GM12878 (cell line): Measurements from ENCODE around the gene SLC39A2. TPM values are rescaled to one million over a fixed set of nuclear protein-coding genes. Genes with fewer than 3 reads are reported as not detected.

Experiments used
- ATAC-seq: fragments of 200-7000 bp; cut with Tn5 transposase; 3 replicates; pipeline ENCODE4 v1.9.1; 2020; ENCODE audit warnings: mild to moderate bottlenecking, moderate library complexity
- BruUV-seq: library from RNA; stranded (reverse); fragments of 400-500 nt; replicated peaks from 2 replicates; lab custom pipeline; 2021; lab: Mats Ljungman, UMichigan
- CTCF ChIA-PET: fragments of 300-600 bp; sonication (Branson Sonifier 250); formaldehyde crosslinking; extraction: SDS; loops from one replicate; lab custom pipeline; 2021; ENCODE audit warnings: inconsistent platforms; lab: Yijun Ruan, JAX
- POLR2A ChIA-PET: fragments of 350-600 bp; formaldehyde crosslinking; extraction: SDS; loops from one replicate; lab custom pipeline; 2021; ENCODE audit warnings: inconsistent platforms; lab: Charles Lee
- RAD21 ChIA-PET: fragments of 300-600 bp; sonication (Branson Sonifier 250); formaldehyde crosslinking; loops from one replicate; lab custom pipeline; 2023; ENCODE audit warnings: antibody characterized with exemption; ENCODE audit not compliant: unreplicated experiment; lab: Charles Lee
- SMC1A ChIA-PET: fragments of 300-600 bp; sonication (Branson Sonifier 250); formaldehyde crosslinking; loops from one replicate; lab custom pipeline; 2023; ENCODE audit not compliant: unreplicated experiment, uncharacterized antibody; lab: Charles Lee
- DNase-seq: peaks from one replicate; pipeline ENCODE4 v3.0.0-alpha.2; 2011; ENCODE audit warnings: low read depth, low spot score
- FAIRE-seq: peaks from 3 replicates; lab custom pipeline; 2011; peaks lifted over from hg19 to GRCh38; lab: Jason Lieb, UNC
- H2AFZ ChIP-seq: 2 replicates; pipeline ENCODE4 v1.6.0; 2011; ENCODE audit warnings: low read depth, low read length, control low read depth; ENCODE audit not compliant: control insufficient read depth
- H3K27ac ChIP-seq: 2 replicates; pipeline ENCODE4 v1.5.1; 2011; ENCODE audit warnings: control low read depth; ENCODE audit not compliant: control insufficient read depth, insufficient read depth
- H3K27me3 ChIP-seq, 2 experiments: replicated peaks in 1 of 2; 2 replicates each; pipeline versions ENCODE4 v1.6.0 to v1.6.1; 2011; ENCODE audit warnings: low read length in 1 of 2; ENCODE audit not compliant: control insufficient read depth in 2 of 2, insufficient read depth in 2 of 2
- H3K36me3 ChIP-seq, 2 experiments: 2 replicates each; pipeline ENCODE4 v1.5.1; 2011; ENCODE audit warnings: low read length in 1 of 2; ENCODE audit not compliant: control insufficient read depth in 2 of 2, insufficient read depth in 2 of 2
- H3K4me1 ChIP-seq: 2 replicates; pipeline ENCODE4 v1.6.1; 2011; ENCODE audit warnings: mild to moderate bottlenecking, low read length, moderate library complexity, mixed read lengths; ENCODE audit not compliant: control insufficient read depth, insufficient read depth
- H3K4me2 ChIP-seq: 2 replicates; pipeline ENCODE4 v1.6.0; 2011; ENCODE audit warnings: control low read depth; ENCODE audit not compliant: control insufficient read depth, insufficient read depth
- H3K4me3 ChIP-seq: fragments of 200-600 bp; sonication (generic); 2 replicates; pipeline ENCODE4 v1.5.1; 2016
- H3K79me2 ChIP-seq: 2 replicates; pipeline ENCODE4 v1.6.0; 2011; ENCODE audit warnings: low read length; ENCODE audit not compliant: control insufficient read depth, insufficient read depth
- H3K9ac ChIP-seq: 2 replicates; pipeline ENCODE4 v1.8.0; 2011; ENCODE audit warnings: low read length, control low read depth, mixed read lengths; ENCODE audit not compliant: control insufficient read depth, insufficient read depth
- H3K9me3 ChIP-seq: replicated peaks from 3 replicates; pipeline ENCODE4 v1.5.1; 2011; ENCODE audit warnings: mild to moderate bottlenecking, low read length; ENCODE audit not compliant: control insufficient read depth, insufficient read depth
- H4K20me1 ChIP-seq: 2 replicates; pipeline ENCODE4 v1.6.0; 2011; ENCODE audit not compliant: control insufficient read depth, insufficient read depth
- BACH1 ChIP-seq: fragments of 450-650 bp; IDR thresholded peaks from 2 replicates; pipeline ENCODE4 v1.6.1; 2017; ENCODE audit warnings: mild to moderate bottlenecking, borderline replicate concordance
- EP300 ChIP-seq, 2 experiments: fragments of 150-350 bp in 1 of 2; IDR thresholded peaks; 2 replicates each; pipeline ENCODE4 v1.6.1; 2011 to 2012; ENCODE audit warnings: low read depth in 2 of 2, low read length in 2 of 2, borderline replicate concordance in 1 of 2, improper control_type of control experiment in 1 of 2, inconsistent platforms in 1 of 2; ENCODE audit not compliant: control insufficient read depth in 1 of 2
- HSF1 ChIP-seq: fragments of 150-350 bp; IDR thresholded peaks from 2 replicates; pipeline ENCODE4 v1.6.1; 2014; ENCODE audit warnings: mild to moderate bottlenecking, low read depth, low read length
- KLF5 ChIP-seq: fragments of 450-650 bp; IDR thresholded peaks from 2 replicates; pipeline ENCODE4 v1.6.1; 2014; ENCODE audit warnings: mild to moderate bottlenecking; ENCODE audit not compliant: partially characterized antibody
- LARP7 ChIP-seq: fragments of 450-650 bp; IDR thresholded peaks from 2 replicates; pipeline ENCODE4 v1.6.1; 2017; ENCODE audit warnings: mild to moderate bottlenecking
- NBN ChIP-seq: fragments of 450-650 bp; IDR thresholded peaks from 2 replicates; pipeline ENCODE4 v1.6.1; 2016
- RB1 ChIP-seq: fragments of 450-650 bp; formaldehyde crosslinking; IDR thresholded peaks from 2 replicates; pipeline ENCODE4 v1.6.1; 2017; ENCODE audit warnings: mild to moderate bottlenecking, borderline replicate concordance
- RBBP5 ChIP-seq: fragments of 200-600 bp; sonication (generic); conservative IDR thresholded peaks from 2 replicates; pipeline ENCODE4 v1.6.1; 2016
- REST ChIP-seq: IDR thresholded peaks from 2 replicates; pipeline ENCODE4 v1.6.1; 2012; ENCODE audit warnings: mild to moderate bottlenecking, low read depth, low read length
- TBL1XR1 ChIP-seq: IDR thresholded peaks from 2 replicates; pipeline ENCODE4 v1.6.1; 2012; ENCODE audit warnings: low read depth, low read length, improper control_type of control experiment
- ZBTB4 ChIP-seq: fragments of 450-650 bp; formaldehyde crosslinking; IDR thresholded peaks from 2 replicates; pipeline ENCODE4 v1.4.0; 2022; ENCODE audit warnings: mild to moderate bottlenecking, moderate library complexity
- WGBS: methylation state at CpG from one replicate; pipeline ENCODE4 v1.1.6; 2016; ENCODE audit warnings: low lambda C conversion rate; ENCODE audit not compliant: insufficient replicate concordance, insufficient coverage; ENCODE audit errors: missing lambda C conversion rate; 5-methylcytosine and 5-hydroxymethylcytosine counted together
- in situ Hi-C: fragments of 300-500 bp; cut with MboI; formaldehyde crosslinking; loops from 9 replicates; pipeline ENCODE4 v1.14.3; 2018; ENCODE audit warnings: mixed read lengths
- intact Hi-C: fragments of 100-400 bp; cut with micrococcal nuclease; formaldehyde crosslinking; loops from one replicate; pipeline ENCODE4 v1.14.2; 2022; ENCODE audit not compliant: unreplicated experiment
- polyA plus RNA-seq, 11 experiments: library from polyadenylated mRNA; depleted of rRNA in 4 of 11; unstranded in 6 of 11; stranded (reverse) in 5 of 11; fragments of >200 nt; fragmentation: Nextera tagmentation in 4 of 11; fragmentation: Illumina TruSeq in 1 of 11; extraction: Ambion mirVana in 4 of 11; extraction: Trizol in 1 of 11; gene quantifications; 1 replicate in 1 of 11; 2 replicates in 10 of 11; pipeline versions ENCODE4 v1.2.1 to v1.2.3, GENCODE V29; 2011 to 2016; ENCODE audit warnings: inconsistent platforms in 2 of 11, missing spikeins in 2 of 11, low read depth in 1 of 11
- total RNA-seq, 4 experiments: library from RNA; depleted of rRNA in 3 of 4; stranded (reverse); fragments of >200 nt in 3 of 4; fragmentation: Illumina TruSeq in 1 of 4; extraction: Trizol in 1 of 4; gene quantifications; 2 replicates each; pipeline versions ENCODE4 v1.2.1 to v1.2.3, GENCODE V29; 2013 to 2021

Gene SLC39A2
- total and polyA plus RNA-seq, 10 of the 15 experiments (the other 5 are each of a cell fraction or from before 2014, with no cell fraction given): 0.06 to 0.14 (median 0.11) TPM; not detected in 6

GRCh38 chr14:21042918-21043317 is 43.8 kb downstream of the SLC39A2 start (continued):
- TF ChIP-seq REST (no peak), RB1 (no peak), TBL1XR1 (no peak), BACH1 (no peak), LARP7 (no peak), KLF5 (no peak)

- in situ Hi-C loops (no loop called here), intact Hi-C loops (no loop called here)
- Histone ChIP-seq H3K4me1 (no peaks in the 10 kb centered on the region), H3K9ac (no peak overlapping the region), H3K27ac (no peak overlapping the region), H2AFZ (no peak overlapping the region), H3K27me3 (peaks cover 0 to 11% of the 10 kb centered on the region in 2 experiments; a peak in 2 of 4 replicates), H3K9me3 (no peaks in the 10 kb centered on the region), H3K4me3 (no peak overlapping the region), H3K36me3 (no peaks in the 10 kb centered on the region), H3K79me2 (no peaks in the 10 kb centered on the region), H4K20me1 (no peaks in the 10 kb centered on the region; the same call in 1 of the 2 replicates), H3K4me2 (no peak overlapping the region)
- ChIA-PET POLR2A (no interaction called here), CTCF (interaction anchor here (2.3 kb wide), 1 partner anchor 28 kb away, joined by 11 read pairs; no protein-coding TSS in a partner anchor), RAD21 (no interaction called here), SMC1A (interaction anchor here (2.1 kb wide), 1 partner anchor 29 kb away, joined by 7 read pairs; no protein-coding TSS in a partner anchor)
- no peak for FAIRE-seq
- WGBS: 4% methylated on average over 2 of the region's 2 CpGs
- DNase-seq: no peak
- TF ChIP-seq EP300 (IDR thresholded peaks at IDR 0.05; ENCODE audit: borderline replicate concordance in 1 of 2, control insufficient read depth in 1 of 2, low read depth in 2 of 2, low read length in 2 of 2) (no peak), HSF1 (no peak), NBN (no peak), RBBP5 (no peak), ZBTB4 (CRISPR knock-in tag) (no peak)
- ATAC-seq: no peak
- no TSS peak for BruUV-seq
These were observed 44.4 kb downstream of the SLC39A2 start for GRCh38 chr14:21043387-21043973.
